GM12872 (cell line): ENCODE results near the gene FSIP1.

Experiments used
- TF ChIP-seq, protein P1 (sequence below): IDR thresholded peaks from 3 replicates; pipeline ENCODE4 v1.5.1; 2011; ENCODE audit warnings: low read depth, mild to moderate bottlenecking, low read length, moderate library complexity; ENCODE audit not compliant: insufficient read depth

The FSIP1 gene

DNA sequence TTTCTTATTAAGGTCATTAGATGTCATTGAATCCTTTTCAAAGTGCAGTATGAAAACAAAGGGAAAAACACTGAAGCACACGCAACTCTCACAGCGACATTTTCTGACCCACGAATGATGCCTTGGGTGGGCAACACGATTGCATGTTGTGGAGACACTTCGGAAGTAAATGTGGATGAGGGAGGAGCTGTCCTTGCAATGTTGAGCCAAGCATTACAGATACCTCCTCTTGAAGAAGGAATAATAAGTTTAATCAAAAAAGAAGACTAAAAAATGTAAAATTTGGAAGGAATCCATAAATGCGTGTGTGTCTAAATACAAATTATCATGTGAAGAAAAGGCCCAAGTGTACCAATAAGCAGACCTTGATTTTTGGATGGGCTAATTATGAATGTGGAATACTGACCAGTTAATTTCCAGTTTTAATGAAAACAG is 184.9 kb downstream of the FSIP1 start:
- TF ChIP-seq, protein P1, sequence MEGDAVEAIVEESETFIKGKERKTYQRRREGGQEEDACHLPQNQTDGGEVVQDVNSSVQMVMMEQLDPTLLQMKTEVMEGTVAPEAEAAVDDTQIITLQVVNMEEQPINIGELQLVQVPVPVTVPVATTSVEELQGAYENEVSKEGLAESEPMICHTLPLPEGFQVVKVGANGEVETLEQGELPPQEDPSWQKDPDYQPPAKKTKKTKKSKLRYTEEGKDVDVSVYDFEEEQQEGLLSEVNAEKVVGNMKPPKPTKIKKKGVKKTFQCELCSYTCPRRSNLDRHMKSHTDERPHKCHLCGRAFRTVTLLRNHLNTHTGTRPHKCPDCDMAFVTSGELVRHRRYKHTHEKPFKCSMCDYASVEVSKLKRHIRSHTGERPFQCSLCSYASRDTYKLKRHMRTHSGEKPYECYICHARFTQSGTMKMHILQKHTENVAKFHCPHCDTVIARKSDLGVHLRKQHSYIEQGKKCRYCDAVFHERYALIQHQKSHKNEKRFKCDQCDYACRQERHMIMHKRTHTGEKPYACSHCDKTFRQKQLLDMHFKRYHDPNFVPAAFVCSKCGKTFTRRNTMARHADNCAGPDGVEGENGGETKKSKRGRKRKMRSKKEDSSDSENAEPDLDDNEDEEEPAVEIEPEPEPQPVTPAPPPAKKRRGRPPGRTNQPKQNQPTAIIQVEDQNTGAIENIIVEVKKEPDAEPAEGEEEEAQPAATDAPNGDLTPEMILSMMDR = no peak

DNA sequence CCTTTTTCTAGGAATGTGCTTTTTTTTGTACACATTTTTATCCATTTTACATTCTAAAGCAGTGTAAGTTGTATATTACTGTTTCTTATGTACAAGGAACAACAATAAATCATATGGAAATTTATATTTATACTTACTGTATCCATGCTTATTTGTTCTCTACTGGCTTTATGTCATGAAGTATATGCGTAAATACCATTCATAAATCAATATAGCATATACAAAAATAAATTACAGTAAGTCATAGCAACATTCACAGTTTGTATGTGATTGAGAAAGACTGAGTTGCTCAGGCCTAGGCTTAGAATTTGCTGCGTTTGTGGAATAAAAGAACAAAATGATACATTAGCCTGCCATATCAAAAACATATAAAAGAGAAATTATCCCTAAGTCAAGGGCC is 185.3 kb downstream of the FSIP1 start:
- TF ChIP-seq, protein P1 = no peak

DNA sequence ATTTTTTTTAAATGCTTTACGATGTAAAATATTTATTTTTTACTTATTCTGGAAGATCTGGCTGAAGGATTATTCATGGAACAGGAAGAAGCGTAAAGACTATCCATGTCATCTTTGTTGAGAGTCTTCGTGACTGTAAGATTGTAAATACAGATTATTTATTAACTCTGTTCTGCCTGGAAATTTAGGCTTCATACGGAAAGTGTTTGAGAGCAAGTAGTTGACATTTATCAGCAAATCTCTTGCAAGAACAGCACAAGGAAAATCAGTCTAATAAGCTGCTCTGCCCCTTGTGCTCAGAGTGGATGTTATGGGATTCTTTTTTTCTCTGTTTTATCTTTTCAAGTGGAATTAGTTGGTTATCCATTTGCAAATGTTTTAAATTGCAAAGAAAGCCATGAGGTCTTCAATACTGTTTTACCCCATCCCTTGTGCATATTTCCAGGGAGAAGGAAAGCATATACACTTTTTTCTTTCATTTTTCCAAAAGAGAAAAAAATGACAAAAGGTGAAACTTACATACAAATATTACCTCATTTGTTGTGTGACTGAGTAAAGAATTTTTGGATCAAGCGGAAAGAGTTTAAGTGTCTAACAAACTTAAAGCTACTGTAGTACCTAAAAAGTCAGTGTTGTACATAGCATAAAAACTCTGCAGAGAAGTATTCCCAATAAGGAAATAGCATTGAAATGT is 186.1 kb downstream of the FSIP1 start:
- TF ChIP-seq, protein P1 = no peak

DNA sequence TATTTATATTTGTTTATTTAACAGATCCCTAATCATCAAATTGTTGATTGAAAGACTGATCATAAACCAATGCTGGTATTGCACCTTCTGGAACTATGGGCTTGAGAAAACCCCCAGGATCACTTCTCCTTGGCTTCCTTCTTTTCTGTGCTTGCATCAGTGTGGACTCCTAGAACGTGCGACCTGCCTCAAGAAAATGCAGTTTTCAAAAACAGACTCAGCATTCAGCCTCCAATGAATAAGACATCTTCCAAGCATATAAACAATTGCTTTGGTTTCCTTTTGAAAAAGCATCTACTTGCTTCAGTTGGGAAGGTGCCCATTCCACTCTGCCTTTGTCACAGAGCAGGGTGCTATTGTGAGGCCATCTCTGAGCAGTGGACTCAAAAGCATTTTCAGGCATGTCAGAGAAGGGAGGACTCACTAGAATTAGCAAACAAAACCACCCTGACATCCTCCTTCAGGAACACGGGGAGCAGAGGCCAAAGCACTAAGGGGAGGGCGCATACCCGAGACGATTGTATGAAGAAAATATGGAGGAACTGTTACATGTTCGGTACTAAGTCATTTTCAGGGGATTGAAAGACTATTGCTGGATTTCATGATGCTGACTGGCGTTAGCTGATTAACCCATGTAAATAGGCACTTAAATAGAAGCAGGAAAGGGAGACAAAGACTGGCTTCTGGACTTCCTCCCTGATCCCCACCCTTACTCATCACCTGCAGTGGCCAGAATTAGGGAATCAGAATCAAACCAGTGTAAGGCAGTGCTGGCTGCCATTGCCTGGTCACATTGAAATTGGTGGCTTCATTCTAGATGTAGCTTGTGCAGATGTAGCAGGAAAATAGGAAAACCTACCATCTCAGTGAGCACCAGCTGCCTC is 187.1 kb downstream of the FSIP1 start:
- TF ChIP-seq, protein P1 = no peak

DNA sequence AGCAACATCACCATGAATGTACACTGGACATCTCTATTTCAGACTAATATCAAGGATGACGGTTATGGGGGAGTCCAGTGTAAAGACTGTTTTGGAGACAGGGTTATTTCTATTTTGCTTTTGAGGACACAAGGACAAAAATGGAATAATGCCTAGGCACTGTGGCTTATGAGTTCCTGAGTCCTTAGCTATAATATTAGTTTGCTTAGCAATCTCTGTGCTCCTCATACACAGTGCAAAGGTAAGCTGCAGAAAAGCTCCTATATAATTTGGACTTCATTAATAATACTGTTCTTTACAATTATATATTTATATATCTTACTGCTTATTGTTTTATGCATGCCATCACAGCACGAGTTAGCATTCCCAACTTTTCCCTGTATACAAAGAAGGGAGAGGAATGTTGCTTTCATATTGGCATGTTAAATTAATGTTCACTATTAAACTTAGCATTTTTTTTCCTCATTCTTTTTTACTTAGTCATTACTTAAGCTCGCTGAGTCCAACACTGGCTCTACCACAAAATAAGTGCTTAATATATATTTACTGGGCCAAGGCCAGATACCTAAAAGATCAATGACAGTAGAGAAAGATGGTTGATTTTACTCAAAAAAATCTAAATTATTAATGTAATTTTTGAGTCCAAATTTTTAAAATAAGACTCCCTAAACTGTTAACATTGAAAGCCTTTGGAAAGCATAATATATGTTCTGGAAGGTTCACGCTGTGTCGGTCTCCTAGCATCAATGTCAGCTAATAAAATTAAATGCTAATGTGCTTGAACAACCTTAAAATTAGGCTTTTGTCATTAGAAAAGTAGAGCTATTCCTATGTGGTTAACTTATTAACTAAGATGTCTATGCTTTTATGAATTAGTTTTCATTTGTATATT is 187.9 kb downstream of the FSIP1 start:
- TF ChIP-seq, protein P1 = no peak

DNA sequence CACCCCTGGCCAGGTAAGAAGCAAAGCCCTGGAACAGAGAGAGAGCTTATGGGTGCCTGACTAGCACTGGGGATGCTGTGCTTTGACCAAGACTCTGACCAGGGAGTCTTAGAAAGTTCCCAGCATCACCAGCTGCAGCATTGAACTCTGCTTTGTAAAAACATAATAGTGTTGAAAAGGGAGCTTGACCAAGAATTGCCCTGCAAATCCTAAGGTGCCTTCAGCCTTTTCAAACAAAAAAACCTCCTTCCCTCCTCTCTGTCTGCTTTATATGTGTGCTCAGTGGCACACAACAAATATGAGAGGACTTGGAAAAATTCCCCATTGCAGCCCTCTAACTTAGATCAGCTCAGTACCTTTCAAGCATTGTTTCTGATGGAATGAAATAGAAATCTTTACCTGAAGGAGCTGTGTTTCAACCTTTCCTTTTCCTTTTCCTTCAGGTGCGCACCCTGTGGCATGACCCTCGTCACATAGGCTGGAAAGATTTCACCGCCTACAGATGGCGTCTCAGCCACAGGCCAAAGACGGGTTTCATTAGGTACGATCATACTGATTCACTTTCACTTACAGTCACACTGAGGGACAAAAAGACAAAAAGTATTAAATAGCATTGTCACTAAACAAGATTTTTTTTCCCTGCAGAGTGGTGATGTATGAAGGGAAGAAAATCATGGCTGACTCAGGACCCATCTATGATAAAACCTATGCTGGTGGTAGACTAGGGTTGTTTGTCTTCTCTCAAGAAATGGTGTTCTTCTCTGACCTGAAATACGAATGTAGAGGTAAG is 188.8 kb downstream of the FSIP1 start:
- TF ChIP-seq, protein P1 = no peak
